H7 (cell line): Measurements from ENCODE around the gene ARMH3. TPM values are rescaled to one million over a fixed set of nuclear protein-coding genes. Genes with fewer than 3 reads are reported as not detected.
A peak's percentile ranks its signal among the peaks of the same experiment; 100 is the strongest.
"Not testable (repeated sequence)": the region's sequence is repeated elsewhere in the genome, so short reads cannot be mapped to it uniquely, and the experiment has no call there.

Experiments used
- DNase-seq: peaks from one replicate; pipeline ENCODE4 v3.0.0; 2012
- H3K27me3 ChIP-seq: 2 replicates; pipeline ENCODE4 v1.6.0; 2011; ENCODE audit warnings: mild to moderate bottlenecking, low read length; ENCODE audit not compliant: control insufficient read depth, insufficient read depth
- H3K36me3 ChIP-seq: replicated peaks from 2 replicates; pipeline ENCODE4 v1.5.1; 2011; ENCODE audit warnings: low read length; ENCODE audit not compliant: control insufficient read depth, insufficient read depth
- H3K4me3 ChIP-seq: 2 replicates; pipeline ENCODE4 v1.5.1; 2011; ENCODE audit warnings: low read depth, mild to moderate bottlenecking, control low read depth, low read length, moderate library complexity; ENCODE audit not compliant: insufficient read depth
- total RNA-seq: library from RNA; depleted of rRNA; stranded (reverse); fragments of >200 nt; shearing (Covaris generic); gene quantifications from 2 replicates; pipeline ENCODE4 v1.2.3, GENCODE V29; 2014

The ARMH3 gene
- total RNA-seq, 1 experiment from 2014 or later = 4.4 TPM

DNA sequence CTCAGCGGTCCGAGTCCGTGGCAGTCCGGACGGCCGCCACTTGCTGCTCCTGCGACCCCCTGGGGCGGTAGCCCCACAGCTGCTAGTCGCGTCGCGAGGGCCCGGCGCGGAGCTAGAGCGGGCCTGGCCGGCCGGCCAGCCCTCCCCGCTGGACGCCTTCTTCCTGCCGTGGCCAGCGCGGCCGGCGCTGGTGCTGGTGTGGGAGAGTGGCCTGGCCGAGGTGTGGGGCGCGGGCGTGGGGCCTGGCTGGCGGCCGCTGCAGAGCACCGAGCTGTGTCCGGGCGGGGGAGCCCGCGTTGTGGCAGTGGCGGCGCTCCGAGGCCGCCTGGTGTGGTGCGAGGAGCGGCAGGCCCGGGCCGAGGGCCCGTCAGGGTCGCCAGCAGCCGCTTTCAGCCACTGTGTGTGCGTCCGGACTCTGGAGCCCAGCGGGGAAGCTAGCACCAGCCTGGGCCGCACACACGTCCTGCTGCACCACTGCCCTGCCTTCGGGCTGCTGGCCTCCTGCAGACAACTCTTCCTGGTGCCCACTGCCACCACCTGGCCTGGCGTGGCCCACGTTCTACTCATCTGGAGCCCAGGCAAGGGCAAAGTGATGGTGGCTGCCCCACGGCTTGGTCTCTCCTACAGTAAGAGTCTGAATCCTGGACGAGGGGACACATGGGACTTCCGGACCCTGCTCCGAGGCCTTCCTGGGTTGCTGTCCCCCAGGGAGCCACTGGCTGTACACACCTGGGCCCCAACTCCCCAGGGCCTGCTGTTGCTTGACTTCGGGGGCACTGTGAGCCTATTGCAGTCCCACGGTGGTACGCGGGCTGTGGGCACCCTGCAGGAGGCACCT, 9.8 kb upstream of the ARMH3 start:
- H3K4me3 ChIP-seq = peak overlapping the region; percentile 96
- H3K27me3 ChIP-seq = no peaks in the 10 kb centered on the region
- H3K36me3 ChIP-seq = no peaks in the 10 kb centered on the region; the same call in 1 of the 2 replicates
- peak; percentile 89 for DNase-seq

DNA sequence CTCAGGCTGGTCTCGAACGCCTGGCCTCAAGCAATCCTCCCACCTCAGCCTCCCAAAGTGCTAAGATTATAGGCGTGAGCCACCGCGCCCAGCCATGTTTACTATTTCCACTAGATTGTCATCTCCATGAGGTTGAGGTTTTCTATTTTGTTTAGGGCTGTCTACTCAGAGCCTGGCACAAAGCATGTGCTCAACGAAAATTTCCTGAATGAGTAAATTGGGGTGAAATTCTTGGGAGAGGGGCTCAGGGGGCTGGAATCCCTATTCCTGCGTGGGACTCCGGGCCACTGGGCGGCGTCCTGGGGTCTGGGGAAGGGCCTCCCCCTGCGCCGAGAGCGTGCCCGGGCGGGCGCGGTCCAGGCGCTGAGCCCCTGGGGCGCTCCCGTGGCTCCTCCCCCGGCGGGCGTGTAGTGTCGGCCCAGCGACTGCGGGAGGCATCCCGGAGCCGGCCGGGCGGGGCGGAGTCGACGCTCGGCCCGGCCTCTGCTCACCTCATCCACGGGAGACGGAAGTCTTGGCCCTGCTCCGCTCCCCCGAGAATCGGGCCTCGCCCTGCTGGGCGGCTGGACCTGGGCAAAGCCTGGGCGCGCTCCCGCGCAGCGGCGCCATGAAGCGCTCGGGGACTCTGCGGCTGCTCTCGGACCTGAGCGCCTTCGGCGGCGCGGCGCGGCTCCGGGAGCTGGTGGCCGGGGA, 9.0 kb upstream of the ARMH3 start, which contains the start of gene HPS6:
HPS6 (plus strand) TSS at position 482 of the 693 bp plus-strand sequence; CDS start at position 608, 126 bp downstream.
- H3K36me3 ChIP-seq = no peaks in the 10 kb centered on the region; the same call in 1 of the 2 replicates
- DNase-seq = peak; percentile 94
- peak within 1 kb of the TSS; percentile 96 for H3K4me3 ChIP-seq
- no peaks in the 10 kb centered on the region for H3K27me3 ChIP-seq

DNA sequence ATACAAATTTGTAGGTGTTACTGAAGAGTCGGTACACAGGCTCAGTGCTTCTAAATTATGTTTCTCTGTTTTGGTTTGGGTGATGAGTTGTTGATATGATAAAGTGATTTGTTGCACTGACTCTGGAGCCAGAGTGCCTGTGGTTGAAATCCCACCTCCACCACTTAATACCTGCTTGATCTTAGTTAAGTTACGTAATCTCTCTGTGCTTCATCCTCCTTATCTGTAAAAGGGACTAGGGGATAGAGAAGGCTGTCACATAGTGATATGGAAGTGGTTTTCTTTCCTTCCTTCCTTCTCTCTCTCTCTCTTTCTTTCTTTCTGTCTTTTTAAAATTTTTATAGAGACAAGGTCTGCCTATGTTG, 8.5 kb upstream of the ARMH3 start:
- no peaks in the 10 kb centered on the region; the same call in 1 of the 2 replicates for H3K36me3 ChIP-seq
- H3K27me3 ChIP-seq = no peaks in the 10 kb centered on the region
- no peak for DNase-seq
- H3K4me3 ChIP-seq = peak overlapping the region; percentile 96; the same call in 1 of the 2 replicates

DNA sequence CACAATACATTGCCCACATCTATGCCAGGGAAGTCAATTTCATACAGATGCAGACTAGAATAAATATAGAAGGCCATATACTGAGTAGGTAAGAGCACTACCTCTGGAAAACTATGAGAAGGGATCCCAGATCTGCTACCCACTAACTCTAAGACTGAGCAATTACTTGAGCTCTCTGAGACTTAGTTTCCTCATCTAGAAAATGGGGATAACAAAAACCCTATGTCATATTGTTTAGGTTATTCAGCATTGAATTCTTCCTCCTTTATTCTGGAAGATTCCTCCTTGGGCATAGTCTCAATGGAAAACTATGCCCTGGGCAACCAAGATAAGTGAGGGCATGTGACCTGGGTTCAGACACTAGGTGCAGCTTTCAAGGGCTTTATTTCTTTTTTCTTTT, 4.0 kb upstream of the ARMH3 start:
- no peaks in the 10 kb centered on the region for H3K36me3 ChIP-seq
- no peak overlapping the region for H3K4me3 ChIP-seq
- H3K27me3 ChIP-seq = no peaks in the 10 kb centered on the region
- DNase-seq = no peak

DNA sequence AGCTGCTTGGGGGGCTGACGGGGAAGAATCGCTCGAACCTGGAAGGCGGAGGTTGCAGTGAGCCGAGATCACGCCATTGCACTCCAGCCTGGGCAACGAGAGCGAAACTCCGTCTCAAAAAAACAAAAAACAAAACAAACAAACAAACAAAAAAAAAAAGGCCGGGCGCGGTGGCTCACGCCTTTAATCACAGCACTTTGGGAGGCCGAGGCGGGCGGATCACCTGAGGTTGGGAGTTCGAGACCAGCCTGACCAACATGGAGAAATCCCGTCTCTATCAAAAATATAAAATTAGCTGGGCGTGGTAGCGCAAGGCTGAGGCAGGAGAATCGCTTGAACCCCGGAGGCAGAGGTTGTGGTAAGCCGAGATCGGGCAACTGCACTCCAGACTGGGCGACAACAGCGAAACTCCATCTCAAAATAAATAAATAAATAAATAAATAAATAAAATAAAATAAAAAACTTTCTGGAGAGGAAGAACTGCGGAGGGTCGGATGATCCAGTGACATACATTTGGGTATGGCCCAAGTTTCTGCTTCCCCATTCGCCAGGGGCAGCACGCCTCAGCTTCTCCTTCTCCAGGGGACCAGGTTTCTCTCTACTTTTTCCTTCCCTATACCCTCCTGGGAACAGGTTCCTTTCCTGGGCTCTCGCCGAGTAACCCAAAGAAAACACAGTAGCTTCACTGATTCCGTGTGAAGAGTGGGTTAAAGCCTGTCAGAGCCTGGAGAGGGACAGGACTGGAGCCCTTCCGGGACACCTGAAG, 909 bp downstream of the ARMH3 start:
- H3K4me3 ChIP-seq = peak overlapping the region; percentile 95
- DNase-seq, H3K36me3 ChIP-seq, H3K27me3 ChIP-seq: not testable (repeated sequence)

DNA sequence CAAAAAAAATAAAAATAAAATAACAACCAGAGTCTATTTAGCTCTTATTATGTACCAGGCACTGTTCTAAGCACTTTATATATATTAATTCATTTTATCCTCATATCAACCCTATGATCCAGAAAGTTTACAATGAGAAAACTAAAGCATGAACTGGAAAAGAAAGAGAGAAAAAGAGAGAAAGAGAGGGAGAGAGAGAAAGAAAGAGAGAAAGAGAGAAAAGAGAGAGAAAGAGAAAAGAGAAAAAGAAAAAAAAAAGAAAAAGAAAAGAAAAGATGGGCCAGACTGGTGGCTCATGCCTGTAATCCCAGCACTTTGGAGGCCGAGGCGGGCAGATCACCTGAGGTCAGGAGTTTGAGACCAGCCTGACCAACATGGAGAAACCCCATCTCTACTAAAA, 9.9 kb downstream of the ARMH3 start:
- H3K36me3 ChIP-seq = no peaks in the 10 kb centered on the region
- no peaks in the 10 kb centered on the region for H3K27me3 ChIP-seq
- no peak overlapping the region for H3K4me3 ChIP-seq
- no peak for DNase-seq

DNA sequence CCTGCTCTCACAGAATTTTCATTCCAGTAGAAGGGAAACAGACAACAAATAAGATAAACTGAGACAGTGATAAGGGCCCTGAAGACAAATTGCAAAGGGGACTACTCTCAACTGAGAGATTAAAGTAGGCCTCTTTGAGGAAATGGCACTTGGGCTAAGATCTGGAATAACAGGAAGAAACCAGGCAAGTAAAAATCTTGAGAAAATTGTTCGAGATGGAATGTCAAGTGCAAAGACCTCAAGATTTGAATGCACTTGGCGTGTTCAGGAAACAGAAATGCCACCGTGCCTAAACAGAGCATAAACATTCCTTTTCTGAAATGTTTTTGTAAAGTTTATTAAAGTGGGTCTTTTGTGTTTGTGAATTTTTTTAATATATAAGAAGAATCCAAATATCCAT, 10.7 kb downstream of the ARMH3 start:
- H3K4me3 ChIP-seq = no peak overlapping the region
- H3K36me3 ChIP-seq = no peaks in the 10 kb centered on the region
- DNase-seq = no peak
- no peaks in the 10 kb centered on the region for H3K27me3 ChIP-seq

DNA sequence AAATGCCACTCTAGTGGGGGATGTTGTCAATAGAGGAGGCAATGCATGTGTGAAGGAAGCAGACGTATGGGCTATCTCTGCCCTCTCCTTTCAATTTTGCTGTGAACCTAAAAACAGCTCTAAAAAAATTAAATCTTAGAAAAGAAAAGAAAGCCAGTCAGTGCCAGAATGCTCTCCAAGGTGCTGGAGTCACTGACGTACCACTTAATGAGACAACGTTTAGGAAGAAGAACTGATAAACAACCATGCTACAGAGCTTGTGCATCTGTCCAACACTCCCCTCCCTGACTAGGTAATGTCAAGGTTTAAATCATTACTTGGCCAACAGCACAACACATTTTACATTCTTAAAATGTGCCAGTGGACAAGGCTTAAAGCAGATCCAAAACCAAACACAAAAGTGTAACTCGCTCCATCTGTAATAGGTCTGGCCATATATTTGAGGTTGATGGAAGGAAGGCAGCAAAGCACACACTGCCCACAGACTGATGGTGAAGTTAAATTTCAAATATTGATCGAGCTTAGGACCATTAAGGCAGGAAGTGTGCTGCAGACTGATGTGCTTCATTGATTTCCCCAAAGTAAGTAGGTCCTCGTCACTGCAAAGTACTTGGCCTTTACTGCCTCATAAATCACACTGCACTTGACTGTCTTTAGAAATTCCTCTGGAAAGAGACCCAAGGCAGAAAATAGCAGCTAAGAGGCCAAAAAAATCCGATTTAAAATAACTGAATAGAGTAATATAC, 15.5 kb downstream of the ARMH3 start:
- DNase-seq = no peak
- Histone ChIP-seq H3K36me3 (peaks cover 2% of the 10 kb centered on the region; the same call in 1 of the 2 replicates), H3K4me3 (no peak overlapping the region), H3K27me3 (no peaks in the 10 kb centered on the region)

DNA sequence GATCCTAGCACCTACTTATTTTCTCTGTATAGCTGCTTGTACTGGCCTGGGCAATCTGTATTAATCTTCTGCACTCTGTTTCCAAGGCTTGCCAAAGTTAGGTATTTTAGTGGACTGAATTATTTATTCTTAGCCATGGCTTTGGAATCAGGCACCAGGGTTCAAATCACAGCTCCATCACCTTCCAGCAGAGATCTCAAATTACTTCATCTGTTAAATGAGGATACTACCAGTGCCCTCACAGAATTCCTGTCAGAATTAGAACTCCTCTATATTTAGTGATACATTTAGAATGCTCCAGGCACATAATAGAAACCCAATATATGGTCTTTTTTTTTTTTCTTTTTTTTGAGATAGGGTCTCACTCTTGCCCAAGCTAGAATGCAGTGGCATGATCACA, 17.6 kb downstream of the ARMH3 start:
- no peak overlapping the region for H3K4me3 ChIP-seq
- no peak for DNase-seq
- H3K27me3 ChIP-seq = no peaks in the 10 kb centered on the region
- peaks cover 2% of the 10 kb centered on the region; the same call in 1 of the 2 replicates for H3K36me3 ChIP-seq

DNA sequence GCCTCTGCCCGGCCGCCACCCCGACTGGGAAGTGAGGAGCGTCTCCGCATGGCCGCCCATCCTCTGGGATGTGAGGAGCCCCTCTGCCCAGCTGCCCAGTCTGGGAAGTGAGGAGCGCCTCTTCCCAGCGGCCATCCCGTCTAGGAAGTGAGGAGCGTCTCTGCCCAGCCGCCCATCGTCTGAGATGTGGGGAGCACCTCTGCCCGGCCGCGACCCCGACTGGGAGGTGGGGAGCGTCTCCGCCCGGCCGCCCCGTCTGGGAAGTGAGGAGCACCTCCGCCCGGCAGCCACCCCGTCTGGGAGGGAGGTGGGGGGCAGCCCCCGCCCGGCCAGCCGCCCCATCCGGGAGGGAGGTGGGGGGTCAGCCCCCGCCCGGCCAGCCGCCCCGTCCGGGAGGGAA, 20.2 kb downstream of the ARMH3 start:
- H3K4me3 ChIP-seq, DNase-seq, H3K36me3 ChIP-seq, H3K27me3 ChIP-seq: not testable (repeated sequence)

DNA sequence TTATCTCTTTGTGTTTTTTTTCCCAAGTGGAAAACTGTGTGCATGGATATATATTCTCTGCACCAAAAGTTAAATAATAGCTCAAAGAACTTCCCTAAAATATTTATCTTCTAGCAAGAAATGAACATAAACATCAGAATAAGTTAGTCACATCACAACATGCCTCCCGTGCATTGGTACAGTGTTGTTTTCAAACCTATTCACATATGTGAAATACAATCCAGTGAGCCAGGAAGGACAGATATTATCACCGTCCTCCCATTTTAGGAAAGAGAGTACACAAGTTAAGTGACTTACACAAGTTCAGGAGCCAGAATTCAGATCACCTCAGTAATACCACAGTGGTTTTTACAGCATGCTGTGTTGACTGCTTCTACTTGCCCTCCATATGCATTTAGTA, 22.2 kb downstream of the ARMH3 start:
- Histone ChIP-seq H3K36me3 (peaks cover 4% of the 10 kb centered on the region), H3K4me3 (no peak overlapping the region), H3K27me3 (no peaks in the 10 kb centered on the region)
- no peak for DNase-seq

DNA sequence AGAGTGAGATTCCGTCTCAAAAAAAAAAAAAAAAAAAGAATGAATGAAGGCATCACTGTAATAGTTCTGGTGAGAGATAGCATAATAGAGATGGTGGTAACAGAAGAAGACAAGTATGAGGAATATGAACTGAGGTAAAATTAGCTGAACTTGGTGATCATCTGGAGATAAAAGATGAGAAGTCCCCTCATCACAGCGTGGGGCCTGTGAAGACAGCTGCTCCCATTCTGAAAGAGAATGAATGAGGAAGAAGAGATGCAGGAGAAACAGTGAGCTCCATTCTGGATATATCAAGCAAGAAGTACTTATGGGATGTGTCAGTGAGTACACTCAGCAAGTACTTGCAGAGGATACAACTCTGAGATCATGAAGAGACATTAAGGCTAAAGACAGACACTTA, 28.7 kb downstream of the ARMH3 start:
- H3K4me3 ChIP-seq = no peak overlapping the region
- DNase-seq = no peak
- no peaks in the 10 kb centered on the region for H3K27me3 ChIP-seq
- peaks cover 7% of the 10 kb centered on the region for H3K36me3 ChIP-seq

DNA sequence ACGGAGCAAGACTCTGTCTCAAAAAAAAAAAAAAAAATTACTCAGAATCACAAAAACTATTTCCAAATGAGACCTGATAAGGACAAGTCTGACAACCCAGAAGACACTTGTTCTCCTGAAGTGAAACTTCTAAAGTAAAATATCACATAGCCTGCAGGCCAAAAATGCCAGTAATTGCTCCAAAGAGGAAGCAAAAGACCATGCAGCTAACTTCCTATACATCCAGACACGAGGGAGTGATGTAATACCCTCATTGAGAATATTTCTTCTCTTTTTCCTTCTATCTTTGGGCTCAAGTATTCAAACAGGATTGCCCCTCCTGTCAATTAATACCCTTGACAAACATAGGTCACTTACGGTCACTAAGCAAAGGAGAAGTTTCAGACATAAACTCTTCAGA, 31.2 kb downstream of the ARMH3 start:
- no peak for DNase-seq
- Histone ChIP-seq H3K4me3 (no peak overlapping the region), H3K36me3 (peaks cover 5% of the 10 kb centered on the region)

DNA sequence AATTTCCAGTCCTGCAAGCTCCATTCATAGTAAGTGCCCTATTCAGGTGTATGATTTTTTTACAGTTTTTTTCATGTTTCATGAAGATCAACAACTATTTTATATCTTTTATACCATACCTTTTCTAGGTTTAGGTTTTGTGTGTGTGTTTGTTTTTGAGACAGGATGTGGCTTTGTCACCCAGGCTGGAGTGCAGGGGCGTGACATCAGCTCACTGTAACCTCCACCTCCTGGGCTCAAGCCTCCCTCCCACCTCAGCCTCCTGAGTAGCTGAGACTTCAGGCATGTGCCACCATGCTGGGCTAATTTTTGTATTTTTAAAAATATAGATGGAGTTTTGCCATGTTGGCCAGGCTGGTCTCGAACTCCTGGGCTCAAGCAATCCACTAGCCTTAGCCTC, 35.0 kb downstream of the ARMH3 start:
- no peak for DNase-seq
- Histone ChIP-seq H3K4me3 (no peak overlapping the region), H3K36me3 (peaks cover 5% of the 10 kb centered on the region), H3K27me3 (no peaks in the 10 kb centered on the region)

More for the DNA sequence above, 31.2 kb downstream of the ARMH3 start:
- H3K27me3 ChIP-seq = no peaks in the 10 kb centered on the region
